ENCODE results near the gene TAMALIN. TPM values are rescaled to one million over a fixed set of nuclear protein-coding genes. Genes with fewer than 3 reads are reported as not detected.

TAMALIN gene
- total RNA-seq, 1 experiment from 2014 or later = 1.2 TPM

GRCh38 chr12:51970904-51971646, 35.7 kb upstream of the TAMALIN start:
- Histone ChIP-seq H4K5ac (ENCODE audit: insufficient read length, low read depth, low read length) (no peak overlapping the region), H3K56ac (ENCODE audit: insufficient read length, low read depth, low read length) (no peak overlapping the region), H3K23ac (ENCODE audit: insufficient read length, low read depth, low read length) (no peak overlapping the region), H4K8ac (replicated peaks; ENCODE audit: insufficient read length, low read depth, low read length) (no peak overlapping the region), H3K23me2 (ENCODE audit: insufficient read length, low read depth, low read length, poor library complexity, severe bottlenecking) (no peaks in the 10 kb centered on the region), H2BK120ac (ENCODE audit: low read depth, low read length, poor library complexity, severe bottlenecking) (no peak overlapping the region), H3K14ac (ENCODE audit: insufficient read depth, low read length) (no peak overlapping the region), H3K4me1 (ENCODE audit: insufficient read depth, low read length) (peaks cover 7% of the 10 kb centered on the region; the same call in 1 of the 2 replicates), H2AFZ (ENCODE audit: low read length) (no peak overlapping the region), H4K91ac (ENCODE audit: insufficient read length, low read depth, low read length) (no peak overlapping the region), H2BK20ac (ENCODE audit: low read depth, low read length, poor library complexity, severe bottlenecking) (no peak overlapping the region), H2AK5ac (ENCODE audit: insufficient read length, low read length) (no peak overlapping the region), H3K9me3 (ENCODE audit: control insufficient read depth, low read depth, low read length) (no peaks in the 10 kb centered on the region), H3K18ac (ENCODE audit: insufficient read length, low read depth, low read length) (no peak overlapping the region), H2BK12ac (ENCODE audit: insufficient read length, low read depth, low read length) (no peak overlapping the region), H3K79me1 (ENCODE audit: insufficient read depth, low read depth, low read length, poor library complexity, severe bottlenecking) (no peaks in the 10 kb centered on the region), H2BK15ac (ENCODE audit: low read depth, low read length) (no peak overlapping the region), H3K27me3 (ENCODE audit: insufficient read depth, low read length) (no peaks in the 10 kb centered on the region), H3K79me2 (ENCODE audit: insufficient read depth, low read length) (no peaks in the 10 kb centered on the region), H3K4ac (ENCODE audit: low read depth, low read length) (no peak overlapping the region), H4K20me1 (ENCODE audit: control insufficient read depth, insufficient read depth, insufficient read length) (no peaks in the 10 kb centered on the region), H3T11ph (ENCODE audit: low read length) (no peak overlapping the region), H2BK5ac (ENCODE audit: insufficient read length, low read length) (no peak overlapping the region), H3K9ac (ENCODE audit: extremely low read depth, insufficient read length, low read length) (no peak overlapping the region), H3K27ac (ENCODE audit: insufficient read length, low read depth, low read length) (no peak overlapping the region), H3K4me2 (ENCODE audit: insufficient read depth, insufficient read length, low read length) (no peak overlapping the region)
- peak; percentile 89 for TF ChIP-seq CTCF (conservative IDR thresholded peaks at IDR 0.05)
- peak overlapping the region in 1 of 2 experiments; percentile 6; a peak in 1 of 5 replicates for H3K4me3 Mint-ChIP-seq
- H3K27me3 Mint-ChIP-seq (ENCODE audit: low read depth) = no peaks in the 10 kb centered on the region
- no peaks in the 10 kb centered on the region for H3K9me3 Mint-ChIP-seq
- 100% methylated on average over 1 of the region's 13 CpGs for WGBS (ENCODE audit: extremely low coverage, insufficient read length, low lambda C conversion rate)
- no peak overlapping the region; a peak in 1 of 7 replicates for H3K27ac Mint-ChIP-seq
- peaks cover 10 to 14% (median 12%) of the 10 kb centered on the region in 3 experiments; a peak in 6 of 7 replicates for H3K36me3 Mint-ChIP-seq (ENCODE audit: insufficient read depth in 1 of 3, low read depth in 3 of 3)
- H3K4me1 Mint-ChIP-seq = peaks cover 29 to 42% of the 10 kb centered on the region in 2 experiments
- DNase-seq = peak; percentile 68
